G401.6 (cell line): ENCODE data around the gene ZNF674.

Source experiments
- FAIRE-seq: peaks from 2 replicates; lab custom pipeline; 2012; peaks lifted over from hg19 to GRCh38; lab: Jason Lieb, UNC

The ZNF674 gene

DNA sequence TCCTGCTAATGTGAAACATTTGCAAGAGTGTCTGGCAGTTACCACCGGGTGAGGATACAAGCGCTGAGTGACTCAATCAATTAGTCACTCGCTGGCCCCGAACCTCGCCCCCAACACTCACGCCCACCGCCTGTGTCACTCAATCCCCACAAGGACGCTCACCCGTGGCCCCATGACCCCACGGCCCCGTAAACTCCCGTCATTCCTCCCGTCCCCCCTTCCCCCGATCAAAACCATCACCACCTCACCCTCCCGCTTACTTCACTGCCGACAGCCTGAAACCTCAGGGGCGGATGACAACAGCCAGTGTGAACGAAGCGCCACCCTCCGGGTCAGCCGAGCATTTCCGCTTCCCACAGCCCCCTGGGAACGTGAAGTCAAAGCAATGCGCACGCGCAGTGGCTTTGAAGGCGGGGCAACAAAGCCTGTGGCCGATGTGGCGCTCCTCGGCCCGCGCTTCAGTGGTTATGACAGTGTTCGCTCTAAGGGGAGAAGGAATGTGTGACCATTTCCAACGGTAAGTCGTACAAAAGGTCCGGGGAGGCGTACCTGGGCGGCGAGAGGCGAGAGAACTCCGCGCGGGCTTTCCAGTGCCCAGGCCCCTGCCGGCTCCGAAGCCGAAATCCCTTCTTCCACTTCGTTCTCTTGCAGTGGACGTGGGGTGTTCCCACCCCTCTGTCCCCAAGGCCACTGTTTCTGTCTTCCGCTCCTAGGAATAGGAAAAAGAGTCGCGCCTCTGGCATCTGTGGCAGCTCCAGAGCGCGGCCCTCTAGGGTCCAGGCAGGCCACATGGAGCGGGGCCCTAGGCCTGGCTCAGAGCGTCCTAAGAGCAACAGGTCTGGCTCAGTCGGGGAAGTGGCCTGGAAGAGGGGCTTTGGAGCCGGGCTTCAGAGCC, at the start of gene ZNF674:
Gene ZNF674, minus strand, starts transcription at position 311 of the 895 bp plus-strand sequence. CDS start 3,334 bp downstream, outside the sequence.
- FAIRE-seq = peak; percentile 84

GRCh38 chrX:46589977-46590723, 44.9 kb upstream of the ZNF674 start:
- no peak for FAIRE-seq

GRCh38 chrX:46588263-46588662, 43.0 kb upstream of the ZNF674 start:
- FAIRE-seq = no peak

- no peak for FAIRE-seq
Measured at GRCh38 chrX:46587753-46588171, 42.5 kb upstream of the ZNF674 start.

DNA sequence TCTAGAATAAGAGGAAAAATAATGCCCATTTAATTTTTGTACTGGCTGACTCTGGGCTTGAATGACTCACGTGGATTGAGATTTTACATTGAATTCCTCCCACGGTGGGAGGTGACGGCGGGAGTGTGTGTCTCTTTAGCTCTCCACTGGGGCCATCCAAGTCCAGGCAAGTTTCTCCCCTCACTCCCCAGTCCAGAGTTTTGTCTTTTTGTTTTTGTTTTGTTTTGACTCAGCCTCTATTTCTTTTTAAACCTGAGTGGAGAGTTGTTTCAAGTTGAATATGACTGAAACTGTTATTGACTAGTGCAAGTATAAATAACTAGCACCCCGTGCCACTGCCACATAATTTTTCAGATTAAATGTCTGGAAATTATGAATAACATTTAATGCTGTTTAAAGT, 41.9 kb upstream of the ZNF674 start:
- FAIRE-seq = no peak

DNA sequence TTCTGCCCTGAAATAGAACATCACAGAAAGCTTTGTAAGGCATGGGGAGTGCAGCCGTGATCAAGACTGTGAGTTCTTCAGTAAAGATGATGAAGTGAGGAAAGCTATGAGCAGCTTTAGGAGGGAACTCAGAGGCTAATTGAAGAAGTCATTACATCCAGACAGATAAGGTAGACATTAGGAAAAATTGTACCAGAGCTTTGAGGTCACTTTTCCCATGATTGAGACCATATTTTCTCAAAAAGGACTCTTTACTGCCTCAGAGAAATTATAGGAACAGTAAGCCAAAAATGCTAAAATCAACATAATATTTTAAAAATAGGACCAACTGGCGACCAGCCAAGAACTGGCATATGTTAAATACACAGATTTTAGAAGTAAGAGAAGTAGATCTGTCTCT, 39.5 kb upstream of the ZNF674 start:
- no peak for FAIRE-seq

GRCh38 chrX:46582966-46583365, 37.7 kb upstream of the ZNF674 start:
- FAIRE-seq = no peak

DNA sequence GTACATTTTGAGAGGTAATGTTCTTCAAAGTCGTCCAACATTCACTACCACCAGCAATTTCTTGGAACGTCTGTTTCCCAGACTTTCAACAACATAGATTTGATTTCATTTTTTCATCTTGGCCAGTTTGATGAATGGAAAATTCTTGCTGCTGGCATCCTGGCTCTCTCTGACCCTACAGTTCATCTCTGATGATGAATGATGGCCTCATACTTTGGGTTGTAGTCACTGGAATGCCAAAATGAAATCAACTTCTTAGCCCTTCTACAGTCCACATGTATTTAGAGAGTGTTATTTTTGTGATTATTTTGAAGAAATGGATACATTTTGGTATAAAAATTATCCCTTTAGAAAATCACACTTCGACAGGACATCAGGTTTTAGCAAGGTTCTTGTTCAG, 37.1 kb upstream of the ZNF674 start:
- FAIRE-seq = no peak

DNA sequence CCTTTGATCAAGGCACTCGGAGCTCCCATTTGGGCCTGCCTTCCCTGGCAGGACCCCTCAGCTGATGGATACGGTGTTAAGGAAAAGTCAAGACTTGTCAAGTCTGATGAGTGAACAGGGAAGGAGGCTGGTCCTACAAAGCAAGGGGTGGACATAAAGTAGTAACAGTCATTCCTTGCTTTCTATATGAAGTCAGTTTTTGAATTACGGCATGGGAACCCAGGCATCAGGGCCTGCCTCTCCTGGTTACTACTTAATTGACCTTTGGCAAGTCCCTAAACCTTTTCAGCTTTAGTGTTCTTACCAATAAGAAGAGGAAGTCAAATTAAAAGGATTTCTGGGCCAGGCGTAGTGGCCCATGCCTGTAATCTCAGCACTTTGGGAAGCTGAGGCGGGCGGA, 35.4 kb upstream of the ZNF674 start:
- FAIRE-seq = no peak

DNA sequence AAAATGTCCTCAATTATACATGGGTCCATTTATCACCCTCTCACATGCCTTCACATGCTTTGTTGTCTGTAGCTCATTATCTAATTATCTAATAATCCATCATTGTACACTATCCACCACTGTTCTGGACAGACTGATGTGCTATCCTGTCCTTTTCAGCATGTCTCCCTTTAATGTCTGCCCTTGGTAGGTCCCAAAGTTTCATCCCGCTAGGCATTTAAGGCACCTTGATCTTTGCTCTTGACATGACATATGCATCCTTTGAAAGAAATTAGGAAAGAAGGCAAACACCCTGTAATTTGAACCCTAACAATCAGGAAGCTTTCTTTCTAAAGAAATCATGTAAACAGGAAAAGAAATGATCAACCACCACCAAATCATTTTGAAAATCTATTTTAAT, 34.0 kb upstream of the ZNF674 start:
- FAIRE-seq = no peak

GRCh38 chrX:46577221-46578005, 32.2 kb upstream of the ZNF674 start:
- no peak for FAIRE-seq

DNA sequence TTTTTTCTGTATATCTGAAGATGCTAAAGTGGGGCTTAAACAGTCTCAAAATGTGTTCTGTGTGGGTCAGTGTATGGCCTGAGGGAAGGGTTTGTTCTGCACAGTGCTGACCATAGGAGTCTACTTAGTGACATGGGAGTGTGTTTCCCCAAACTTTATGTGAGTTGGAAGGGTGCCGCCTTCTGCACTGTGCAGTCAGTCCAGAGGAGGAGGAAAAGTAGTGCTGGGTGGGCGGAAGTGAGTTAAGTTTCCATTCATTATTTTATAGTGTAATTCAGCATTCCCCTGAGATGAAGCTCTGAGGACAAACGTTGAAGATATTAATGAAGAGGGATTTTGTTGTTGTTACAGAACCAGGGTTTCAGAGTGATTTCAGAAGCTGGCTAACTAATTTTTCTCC, 31.2 kb upstream of the ZNF674 start:
- no peak for FAIRE-seq

- no peak for FAIRE-seq
Measured at GRCh38 chrX:46575991-46576392, 30.8 kb upstream of the ZNF674 start.

DNA sequence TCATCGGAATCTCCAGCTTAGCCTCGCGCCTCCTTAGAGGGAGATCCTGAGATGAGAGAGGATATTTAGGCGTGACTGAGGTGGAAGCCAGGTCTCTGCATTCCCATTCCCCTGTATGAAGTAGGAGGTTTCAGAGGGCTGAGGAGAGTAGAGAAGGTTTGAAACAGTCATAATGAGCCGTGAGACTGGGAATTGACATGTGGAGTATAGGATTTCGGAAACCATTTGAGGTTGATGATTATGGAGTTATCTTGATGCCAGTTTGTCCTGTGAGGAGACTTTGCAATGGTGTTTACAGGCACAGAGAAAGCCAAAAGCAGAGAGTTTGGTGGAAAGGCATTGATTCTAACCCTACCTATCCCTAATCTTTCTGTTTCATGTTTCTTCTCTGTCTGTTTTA, 30.4 kb upstream of the ZNF674 start:
- FAIRE-seq = no peak

DNA sequence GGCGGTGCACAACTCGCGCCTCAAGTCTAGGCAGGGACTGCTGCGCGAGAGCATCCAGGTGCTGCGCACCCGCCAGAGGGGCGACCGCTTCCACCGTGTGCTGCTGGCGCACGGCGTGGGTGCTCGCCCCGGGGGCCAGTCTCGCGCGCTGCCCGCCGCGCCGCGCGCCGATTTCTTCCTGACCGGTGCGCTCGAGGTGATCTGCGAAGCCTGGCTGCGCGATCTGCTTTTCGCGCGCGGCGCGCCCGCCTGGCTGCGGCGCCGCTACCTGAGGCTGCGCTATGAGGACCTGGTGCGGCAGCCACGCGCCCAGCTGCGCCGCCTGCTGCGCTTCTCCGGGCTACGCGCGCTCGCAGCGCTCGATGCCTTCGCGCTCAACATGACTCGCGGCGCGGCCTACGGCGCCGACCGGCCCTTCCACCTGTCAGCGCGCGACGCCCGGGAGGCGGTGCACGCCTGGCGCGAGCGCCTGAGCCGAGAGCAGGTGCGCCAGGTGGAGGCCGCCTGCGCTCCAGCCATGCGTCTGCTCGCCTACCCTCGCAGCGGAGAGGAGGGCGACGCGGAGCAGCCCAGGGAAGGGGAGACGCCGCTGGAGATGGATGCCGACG, 29.7 kb upstream of the ZNF674 start:
- FAIRE-seq = no peak

DNA sequence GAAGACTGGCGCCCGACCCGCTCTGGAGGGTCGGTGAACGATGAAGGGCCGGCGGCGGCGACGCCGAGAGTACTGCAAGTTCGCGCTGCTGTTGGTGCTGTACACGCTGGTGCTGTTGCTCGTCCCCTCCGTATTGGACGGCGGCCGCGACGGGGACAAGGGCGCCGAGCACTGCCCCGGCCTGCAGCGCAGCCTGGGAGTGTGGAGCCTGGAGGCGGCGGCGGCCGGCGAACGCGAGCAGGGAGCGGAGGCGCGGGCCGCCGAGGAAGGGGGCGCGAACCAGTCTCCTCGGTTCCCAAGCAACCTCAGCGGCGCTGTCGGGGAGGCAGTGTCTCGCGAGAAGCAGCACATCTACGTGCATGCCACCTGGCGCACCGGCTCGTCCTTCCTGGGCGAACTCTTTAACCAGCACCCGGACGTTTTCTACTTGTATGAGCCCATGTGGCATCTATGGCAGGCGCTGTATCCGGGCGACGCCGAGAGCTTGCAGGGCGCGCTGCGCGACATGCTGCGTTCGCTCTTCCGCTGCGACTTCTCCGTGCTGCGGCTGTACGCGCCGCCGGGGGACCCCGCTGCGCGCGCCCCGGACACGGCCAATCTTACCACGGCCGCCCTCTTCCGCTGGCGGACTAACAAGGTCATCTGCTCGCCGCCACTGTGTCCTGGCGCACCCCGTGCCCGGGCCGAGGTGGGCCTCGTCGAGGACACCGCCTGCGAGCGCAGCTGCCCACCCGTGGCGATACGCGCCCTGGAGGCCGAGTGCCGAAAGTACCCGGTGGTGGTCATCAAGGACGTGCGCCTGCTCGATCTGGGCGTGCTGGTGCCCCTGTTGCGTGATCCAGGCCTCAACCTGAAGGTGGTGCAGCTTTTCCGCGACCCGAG, 28.9 kb upstream of the ZNF674 start:
- FAIRE-seq = no peak

- no peak for FAIRE-seq
Measured at GRCh38 chrX:46573331-46573891, 28.2 kb upstream of the ZNF674 start, which contains the start of gene CHST7. TSS of gene CHST7 (plus strand) at chrX:46573765. CDS start at chrX:46573932, 167 bp downstream.

GRCh38 chrX:46572340-46572936, 27.2 kb upstream of the ZNF674 start:
- no peak for FAIRE-seq

- FAIRE-seq = no peak
Measured at GRCh38 chrX:46571423-46572339, 26.5 kb upstream of the ZNF674 start.
